Suppressor macrophage treated with lipopolysaccharide for 1 hour (primary cell): ENCODE results near the gene BAIAP2L1.
"Not testable (repeated sequence)": the region's sequence is repeated elsewhere in the genome, so short reads cannot be mapped to it uniquely, and the experiment has no call there.

ENCODE experiments used
- DNase-seq, 3 donors: peaks; one replicate each; pipeline ENCODE4 v3.0.0-alpha.2; 2020 to 2022

Gene BAIAP2L1

GRCh38 chr7:98400542-98401340 lies at the start of gene BAIAP2L1:
Gene BAIAP2L1, minus strand, starts transcription at chr7:98401090. Its CDS starts 238 bp downstream, at chr7:98400852.
- peak; percentile 38 to 72 (median 42) for DNase-seq

- DNase-seq, result no peak
These were observed 47.9 kb upstream of the BAIAP2L1 start for GRCh38 chr7:98448766-98449165.

- not testable (repeated sequence) for DNase-seq
These were observed 40.1 kb upstream of the BAIAP2L1 start for GRCh38 chr7:98440992-98441391.

GRCh38 chr7:98439484-98439883 lies 38.6 kb upstream of the BAIAP2L1 start:
- DNase-seq, result no peak

GRCh38 chr7:98434087-98434486 lies 33.2 kb upstream of the BAIAP2L1 start:
- no peak for DNase-seq

GRCh38 chr7:98429799-98430198 lies 28.9 kb upstream of the BAIAP2L1 start:
- DNase-seq, result no peak

- DNase-seq, result peak in 2 of 3 donors; percentile 15 to 28
These were observed 22.2 kb upstream of the BAIAP2L1 start for GRCh38 chr7:98423043-98423442.

GRCh38 chr7:98420966-98421612 lies 20.2 kb upstream of the BAIAP2L1 start:
- peak in 1 of 3 donors; percentile 58 for DNase-seq

- not testable (repeated sequence) for DNase-seq
These were observed 19.1 kb upstream of the BAIAP2L1 start for GRCh38 chr7:98419988-98420387.

- not testable (repeated sequence) for DNase-seq
These were observed 18.4 kb upstream of the BAIAP2L1 start for GRCh38 chr7:98419316-98419691.

- DNase-seq, result peak; percentile 78 to 81 (median 78)
These were observed 17.9 kb upstream of the BAIAP2L1 start for GRCh38 chr7:98418636-98419315.

- DNase-seq, result no peak
These were observed 17.4 kb upstream of the BAIAP2L1 start for GRCh38 chr7:98418271-98418635.

- peak; percentile 40 to 53 (median 49) for DNase-seq
These were observed 16.8 kb upstream of the BAIAP2L1 start for GRCh38 chr7:98417604-98418270.

- no peak for DNase-seq
These were observed 13.5 kb upstream of the BAIAP2L1 start for GRCh38 chr7:98414205-98414900.

- DNase-seq, result not testable (repeated sequence)
These were observed 12.8 kb upstream of the BAIAP2L1 start for GRCh38 chr7:98413655-98414054.

- peak in 2 of 3 donors; percentile 28 for DNase-seq
These were observed 9.0 kb upstream of the BAIAP2L1 start for GRCh38 chr7:98409843-98410242.

GRCh38 chr7:98408146-98408545 lies 7.3 kb upstream of the BAIAP2L1 start:
- DNase-seq, result not testable (repeated sequence)

GRCh38 chr7:98406827-98407226 lies 5.9 kb upstream of the BAIAP2L1 start:
- no peak for DNase-seq

- DNase-seq, result no peak
These were observed 4.0 kb upstream of the BAIAP2L1 start for GRCh38 chr7:98404840-98405239.

- DNase-seq, result no peak
These were observed 874 bp downstream of the BAIAP2L1 start for GRCh38 chr7:98399890-98400541.

- DNase-seq, result no peak
These were observed 1.4 kb downstream of the BAIAP2L1 start for GRCh38 chr7:98399462-98399861.
